AG09309 (cell line): Measurements from ENCODE around the gene PAIP1.

Experiments used
- DNase-seq: peaks from one replicate; pipeline ENCODE4 v3.0.0-alpha.2; 2010; ENCODE audit warnings: low read depth
- H3K4me3 ChIP-seq: 2 replicates; pipeline ENCODE4 v1.5.1; 2011; ENCODE audit warnings: mild to moderate bottlenecking, low read depth, low read length, moderate library complexity; ENCODE audit not compliant: control insufficient read depth
- CTCF ChIP-seq: IDR thresholded peaks from 2 replicates; pipeline ENCODE4 v1.5.1; 2011; ENCODE audit warnings: mild to moderate bottlenecking, low read depth, low read length, inconsistent platforms; ENCODE audit not compliant: insufficient read depth, control insufficient read depth; ENCODE audit errors: missing control alignments

The PAIP1 gene

GRCh38 chr5:43482490-43483297 lies 74.2 kb downstream of the PAIP1 start:
- peak overlapping the region; percentile 85 for H3K4me3 ChIP-seq
- DNase-seq = no peak

More at GRCh38 chr5:43482490-43483297, 74.2 kb downstream of the PAIP1 start:
- TF ChIP-seq CTCF = no peak
